NCI-H1092 treated with DMSO at 0.1 percent for 48 hours (cell line): ENCODE measurements around the gene CACNA2D2.

Experiments used
- DNase-seq: peaks from one replicate; lab custom pipeline; 2025; lab: John Stamatoyannopoulos, UW

CACNA2D2 gene

GRCh38 chr3:50325497-50326181 is 177.8 kb downstream of the CACNA2D2 start:
- no peak for DNase-seq

DNA sequence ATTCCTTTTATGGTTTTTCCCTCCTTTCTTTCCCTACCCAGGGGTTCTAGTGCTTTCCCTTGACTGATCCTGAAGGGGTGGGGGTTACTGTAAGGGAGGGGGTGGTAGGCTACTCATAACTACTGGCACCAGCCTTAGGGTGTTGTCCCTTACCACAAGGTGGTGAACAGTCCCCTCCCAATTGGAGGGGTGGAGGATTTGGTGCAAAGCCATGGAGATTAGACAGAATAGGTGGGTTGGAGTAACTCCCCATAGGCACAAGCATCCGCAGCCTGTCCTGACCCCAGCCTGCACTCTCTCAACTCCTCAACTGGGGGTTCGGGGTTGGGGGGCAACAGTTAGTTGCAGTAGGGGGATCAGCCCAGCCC is 178.3 kb downstream of the CACNA2D2 start:
- DNase-seq = no peak

DNA sequence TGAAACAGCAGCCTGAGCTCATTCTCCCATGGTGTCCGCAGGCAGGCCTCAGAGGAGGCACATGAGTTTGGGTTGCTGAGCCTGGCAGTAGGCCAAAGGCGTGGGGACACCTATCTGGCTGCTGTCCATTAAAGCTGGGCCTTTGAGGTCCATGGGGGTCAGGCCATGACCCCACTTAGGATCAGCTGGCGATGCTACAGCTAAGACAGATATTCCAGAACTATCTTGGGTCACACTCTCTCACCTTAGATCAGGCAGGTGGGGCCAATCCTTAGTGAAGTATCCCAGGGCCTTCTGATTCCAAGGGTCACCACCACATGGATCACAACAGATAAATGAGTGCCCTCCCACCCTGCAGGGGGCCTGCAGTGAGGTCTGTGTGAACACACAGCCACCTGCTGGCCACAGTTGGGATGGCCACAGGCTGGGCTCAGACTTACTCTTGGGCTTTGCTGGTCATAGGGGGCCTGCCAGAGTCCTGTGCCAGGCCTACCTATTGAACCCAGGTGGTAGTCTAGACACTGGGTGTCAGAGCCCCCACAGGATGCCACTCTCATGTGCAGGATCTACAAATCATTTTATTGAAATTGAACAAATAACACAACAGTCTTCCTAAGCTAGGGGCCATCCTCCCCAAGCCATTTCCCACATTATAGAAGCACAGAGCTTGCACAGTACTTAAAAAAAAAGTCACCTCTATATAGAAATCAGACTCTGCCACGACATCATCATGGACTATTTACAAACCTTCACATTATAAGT is 178.9 kb downstream of the CACNA2D2 start:
- DNase-seq = peak; percentile 42

- no peak for DNase-seq
These were observed 179.7 kb downstream of the CACNA2D2 start for GRCh38 chr3:50323614-50324199.

DNA sequence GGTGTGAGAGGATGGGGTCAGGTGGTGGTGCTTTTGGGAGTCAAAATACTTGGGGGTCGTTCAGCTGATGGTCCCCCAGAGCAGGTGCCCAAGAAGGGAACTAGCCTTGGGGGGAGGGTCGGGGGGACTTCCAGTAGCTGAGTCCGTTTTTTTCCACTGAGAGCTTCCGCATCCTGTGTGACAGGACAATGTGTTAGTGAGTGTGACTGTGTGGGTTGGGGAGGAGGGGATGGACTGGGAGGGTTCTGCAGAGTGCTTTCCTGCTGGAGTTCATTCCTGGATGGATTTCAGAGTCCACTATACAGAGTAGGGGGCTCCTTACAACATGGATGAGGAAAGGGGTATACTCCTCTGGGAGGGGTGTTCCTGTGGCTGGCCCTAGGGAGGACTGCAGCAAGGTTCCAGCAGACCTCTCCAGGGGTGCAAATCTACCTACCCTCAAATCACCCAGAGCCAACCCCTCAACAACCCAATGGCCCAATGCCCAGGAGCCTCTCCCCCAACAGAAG is 180.3 kb downstream of the CACNA2D2 start:
- DNase-seq = no peak

DNA sequence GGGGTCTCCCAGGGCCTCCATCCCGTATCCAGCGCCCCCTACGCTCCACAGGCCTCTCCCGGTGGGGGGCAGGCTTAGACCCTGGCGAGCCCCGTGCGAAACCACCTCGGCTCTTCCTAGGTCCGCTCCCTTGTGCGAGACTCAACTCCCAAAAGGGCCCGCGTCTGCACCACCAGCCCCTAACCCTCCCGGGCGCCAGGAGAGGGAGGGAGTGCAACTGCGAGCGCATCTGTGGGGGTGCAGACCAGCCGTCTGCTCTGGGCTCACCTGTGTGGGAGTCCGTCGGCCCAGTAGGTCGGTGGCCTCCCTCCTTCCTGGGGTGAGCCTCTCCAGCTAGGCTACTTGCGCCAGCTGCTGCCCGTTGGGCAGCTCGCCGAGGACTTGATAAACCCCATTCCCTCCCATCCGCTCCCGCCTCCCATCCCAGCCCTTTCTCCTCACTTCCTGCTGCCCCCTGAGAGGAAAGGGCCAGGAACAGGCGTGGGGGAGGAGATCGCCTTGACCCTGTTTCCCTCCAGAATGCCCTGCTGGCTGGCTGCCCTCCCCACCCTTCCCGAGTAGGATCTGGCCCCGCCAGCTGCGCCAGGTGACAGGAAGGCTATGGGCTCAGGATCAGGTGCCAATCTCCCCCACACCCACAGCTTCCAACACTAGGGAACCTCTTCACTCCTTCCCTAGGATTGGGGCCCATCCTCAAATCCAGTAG is 180.9 kb downstream of the CACNA2D2 start, which contains the start of gene HYAL2:
Gene HYAL2 (minus strand): TSS at position 360 of the 706 bp plus-strand sequence. CDS start 2,256 bp downstream, outside the sequence.
- peak; percentile 33 for DNase-seq

- no peak for DNase-seq
These were observed 181.4 kb downstream of the CACNA2D2 start for GRCh38 chr3:50322115-50322385.

DNA sequence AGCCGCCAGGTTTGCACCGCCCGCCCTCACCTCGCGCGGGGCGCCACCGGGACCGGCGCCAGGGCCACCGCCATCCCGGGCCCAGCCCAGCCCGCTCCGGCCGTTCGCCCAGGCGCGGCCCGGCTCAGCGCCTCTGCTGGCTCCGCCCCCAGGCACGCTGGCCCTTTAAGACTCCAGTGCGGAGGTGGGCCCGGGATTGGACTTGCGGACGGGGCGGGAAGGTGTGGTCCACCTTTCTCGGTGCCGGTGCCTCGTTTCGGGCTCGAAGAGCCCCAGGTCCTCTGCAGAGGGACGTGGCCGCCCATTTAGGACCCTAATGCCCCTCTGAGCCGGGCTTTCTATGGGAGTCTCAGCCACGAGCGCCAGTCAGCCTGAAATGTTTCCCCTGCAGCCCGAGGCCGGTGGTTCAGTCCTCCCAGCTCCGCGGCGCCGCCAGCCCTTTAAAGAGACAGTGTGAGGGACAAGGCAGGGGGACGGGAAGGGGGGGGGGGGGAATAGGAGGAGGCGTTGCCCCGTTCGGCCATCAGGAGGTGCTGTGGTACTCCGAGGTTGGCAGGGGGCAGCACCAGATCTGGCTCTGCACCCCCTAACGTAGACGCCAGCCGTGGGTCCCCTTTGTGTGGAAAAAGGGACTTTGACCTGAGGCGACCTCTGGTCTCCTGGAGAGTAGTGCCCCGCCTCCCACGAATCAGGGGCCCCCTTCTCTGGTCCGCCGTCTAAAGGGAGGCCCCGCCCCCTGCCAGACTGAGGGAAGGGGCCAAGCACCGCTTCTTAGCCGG is 181.9 kb downstream of the CACNA2D2 start:
- DNase-seq = peak; percentile 86

DNA sequence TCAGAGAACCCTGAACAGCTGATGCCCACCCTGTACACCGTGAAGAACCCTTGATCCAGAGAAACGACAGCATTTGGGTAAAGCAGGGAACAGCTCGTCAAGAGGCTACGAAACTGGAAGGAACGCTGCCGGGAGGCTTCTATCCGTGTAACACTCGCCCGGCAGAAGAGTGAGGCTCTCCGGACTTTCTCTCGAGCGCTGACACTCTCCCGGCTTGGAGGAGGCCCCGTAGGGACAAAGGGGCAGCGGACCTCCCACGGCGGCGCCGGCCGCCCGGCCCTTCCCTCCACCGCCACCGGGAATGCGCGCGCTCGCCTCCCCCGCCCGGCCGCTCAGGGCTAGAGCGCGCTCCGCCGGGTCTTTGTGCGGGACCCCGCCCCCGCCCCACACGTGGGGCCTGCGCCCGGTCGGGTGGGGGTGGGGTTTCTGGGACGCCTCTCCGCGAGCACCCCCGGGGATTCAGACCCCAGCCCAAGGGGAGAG is 182.5 kb downstream of the CACNA2D2 start:
- peak; percentile 38 for DNase-seq

GRCh38 chr3:50319894-50320625 is 183.4 kb downstream of the CACNA2D2 start:
- no peak for DNase-seq

- DNase-seq = no peak
These were observed 184.1 kb downstream of the CACNA2D2 start for GRCh38 chr3:50319181-50319893.

DNA sequence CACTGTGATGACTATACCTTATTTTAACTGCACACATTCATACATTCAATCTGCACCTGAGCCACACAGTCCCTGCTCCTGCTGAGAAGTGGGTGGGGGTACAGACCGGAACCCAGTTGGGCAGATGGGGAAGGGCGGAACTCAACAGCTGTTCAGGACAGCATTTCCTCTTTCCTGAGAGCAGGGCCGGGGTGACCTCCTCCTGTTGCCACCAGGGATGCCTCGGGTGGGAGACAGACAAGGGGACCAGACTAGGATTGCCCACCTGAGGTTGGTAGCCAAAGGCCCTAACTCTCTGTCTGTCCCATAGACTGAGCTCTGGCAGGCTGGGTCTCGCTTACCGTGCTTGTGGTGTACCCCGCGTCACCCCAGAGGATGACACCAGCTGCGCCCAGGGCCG is 184.8 kb downstream of the CACNA2D2 start:
- no peak for DNase-seq

GRCh38 chr3:50318163-50318562 is 185.3 kb downstream of the CACNA2D2 start:
- DNase-seq = no peak

GRCh38 chr3:50317300-50317699 is 186.1 kb downstream of the CACNA2D2 start:
- no peak for DNase-seq

GRCh38 chr3:50316657-50317242 is 186.7 kb downstream of the CACNA2D2 start:
- no peak for DNase-seq

- no peak for DNase-seq
These were observed 188.6 kb downstream of the CACNA2D2 start for GRCh38 chr3:50314816-50315215.

DNA sequence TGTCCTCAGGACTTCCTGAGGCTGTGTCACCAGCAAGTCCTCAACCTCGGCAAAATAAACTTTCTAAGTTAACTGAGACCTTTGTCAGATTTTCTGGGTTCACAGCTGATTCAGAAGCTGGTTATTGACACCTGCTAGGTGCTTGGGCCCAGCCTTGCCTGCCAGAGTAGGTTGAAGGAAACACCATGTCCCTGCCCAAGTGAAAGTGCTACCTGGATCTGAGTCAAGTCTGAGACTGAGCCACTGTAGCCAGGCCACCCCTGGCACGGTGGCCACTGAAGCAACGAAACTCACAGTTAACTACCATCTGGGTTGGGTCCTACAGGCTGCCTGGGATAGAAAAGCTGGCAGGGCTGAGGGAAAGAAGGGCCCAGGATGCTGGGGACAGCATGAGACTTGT is 189.1 kb downstream of the CACNA2D2 start:
- DNase-seq = no peak
